Body of pancreas (tissue), 4 donors: ENCODE measurements around the gene RNGTT.

Experiments used
- CTCF ChIP-seq, 7 experiments: fragments of 450-650 bp in 4 of 7; fragments of 200-600 bp in 3 of 7; sonication (generic) in 3 of 7; IDR thresholded peaks; one replicate each; pipeline ENCODE4 v1.5.1; 2016 to 2019; ENCODE audit warnings: antibody characterized with exemption in 7 of 7
- POLR2A ChIP-seq, 3 donors: fragments of 450-650 bp; IDR thresholded peaks; one replicate each; pipeline ENCODE4 v1.6.1; 2016; ENCODE audit warnings: antibody characterized with exemption in 3 of 3, mild to moderate bottlenecking in 2 of 3

GRCh38 chr6:88945415-88946008 lies 17.9 kb downstream of the RNGTT start:
- TF ChIP-seq POLR2A (IDR thresholded peaks at IDR 0.05) (no peak), CTCF (IDR thresholded peaks at IDR 0.05) (no peak)
